ENCODE results near the gene GLUD1.
"Not testable (repeated sequence)": the region's sequence is repeated elsewhere in the genome, so short reads cannot be mapped to it uniquely, and the experiment has no call there.

The GLUD1 gene

GRCh38 chr10:87094373-87095235 is at the start of gene GLUD1, which contains the start of gene SHLD2:
GLUD1 (minus strand) TSS chr10:87094843; CDS start chr10:87094769, 74 bp downstream.
SHLD2 (plus strand) TSS chr10:87095206; CDS start chr10:87151355, 56,149 bp downstream.
- TF ChIP-seq CTCF (IDR thresholded peaks at IDR 0.05; ENCODE audit: control insufficient read depth, insufficient read depth, low read depth, low read length, missing control alignments), result no peak
- peak; percentile 55 for DNase-seq (ENCODE audit: low read depth)
- peak within 1 kb of the TSS; percentile 81 for H3K4me3 ChIP-seq (ENCODE audit: control insufficient read depth, low read depth, low read length)

GRCh38 chr10:87143109-87143418 is 48.4 kb upstream of the GLUD1 start:
- not testable (repeated sequence) for H3K4me3 ChIP-seq (ENCODE audit: control insufficient read depth, low read depth, low read length); DNase-seq (ENCODE audit: low read depth)

- H3K4me3 ChIP-seq (ENCODE audit: control insufficient read depth, low read depth, low read length); DNase-seq (ENCODE audit: low read depth): not testable (repeated sequence)
These were observed 47.8 kb upstream of the GLUD1 start for GRCh38 chr10:87142230-87143108.

- DNase-seq (ENCODE audit: low read depth); H3K4me3 ChIP-seq (ENCODE audit: control insufficient read depth, low read depth, low read length): not testable (repeated sequence)
These were observed 42.8 kb upstream of the GLUD1 start for GRCh38 chr10:87137478-87137877.

- not testable (repeated sequence) for H3K4me3 ChIP-seq (ENCODE audit: control insufficient read depth, low read depth, low read length); DNase-seq (ENCODE audit: low read depth)
These were observed 39.8 kb upstream of the GLUD1 start for GRCh38 chr10:87134440-87134839.

- DNase-seq (ENCODE audit: low read depth); H3K4me3 ChIP-seq (ENCODE audit: control insufficient read depth, low read depth, low read length): not testable (repeated sequence)
These were observed 39.3 kb upstream of the GLUD1 start for GRCh38 chr10:87133936-87134335.

- not testable (repeated sequence) for DNase-seq (ENCODE audit: low read depth); H3K4me3 ChIP-seq (ENCODE audit: control insufficient read depth, low read depth, low read length)
These were observed 37.5 kb upstream of the GLUD1 start for GRCh38 chr10:87132176-87132575.

- H3K4me3 ChIP-seq (ENCODE audit: control insufficient read depth, low read depth, low read length), result not testable (repeated sequence)
- peak; percentile 17 for DNase-seq (ENCODE audit: low read depth)
These were observed 33.0 kb upstream of the GLUD1 start for GRCh38 chr10:87127607-87128156.

GRCh38 chr10:87127048-87127447 is 32.4 kb upstream of the GLUD1 start:
- H3K4me3 ChIP-seq (ENCODE audit: control insufficient read depth, low read depth, low read length); DNase-seq (ENCODE audit: low read depth): not testable (repeated sequence)

- not testable (repeated sequence) for DNase-seq (ENCODE audit: low read depth); H3K4me3 ChIP-seq (ENCODE audit: control insufficient read depth, low read depth, low read length)
These were observed 28.7 kb upstream of the GLUD1 start for GRCh38 chr10:87123351-87123750.

- H3K4me3 ChIP-seq (ENCODE audit: control insufficient read depth, low read depth, low read length); DNase-seq (ENCODE audit: low read depth): not testable (repeated sequence)
These were observed 24.4 kb upstream of the GLUD1 start for GRCh38 chr10:87119029-87119428.

- not testable (repeated sequence) for H3K4me3 ChIP-seq (ENCODE audit: control insufficient read depth, low read depth, low read length); DNase-seq (ENCODE audit: low read depth)
These were observed 23.5 kb upstream of the GLUD1 start for GRCh38 chr10:87118122-87118521.

Measured in AG09309 (cell line).